Urinary bladder (tissue), 2 donors: Measurements from ENCODE around the gene EID1. TPM values are rescaled to one million over a fixed set of nuclear protein-coding genes. Genes with fewer than 3 reads are reported as not detected.

Experiments used
- polyA plus RNA-seq: library from polyadenylated mRNA; stranded (reverse); fragments of 200-250 nt; gene quantifications from one replicate; pipeline ENCODE4 v1.2.3, GENCODE V29; 2013
- total RNA-seq: library from RNA; depleted of rRNA; stranded (reverse); fragments of >200 nt; gene quantifications from one replicate; pipeline ENCODE4 v1.2.3, GENCODE V29; 2014
- donor health status: healthy.

EID1 gene
- total and polyA plus RNA-seq, 2 donors = 241 to 260 TPM

Other genes starting within 250 kb of the EID1 start
- gene FBN1, start 232.4 kb upstream of the EID1 start, total RNA-seq = 698 TPM
- gene FBN1, start 232.4 kb upstream of the EID1 start, polyA plus RNA-seq = 75.5 TPM
- 17.7 TPM for gene CEP152, start 67.1 kb upstream of the EID1 start, total RNA-seq
- 1.3 TPM for gene CEP152, start 67.1 kb upstream of the EID1 start, polyA plus RNA-seq
- 8.8 TPM for gene SHC4, start 85.8 kb downstream of the EID1 start, total RNA-seq
- 0.68 TPM for gene SHC4, start 85.8 kb downstream of the EID1 start, polyA plus RNA-seq
- 94.2 TPM for gene SECISBP2L, start 168.3 kb downstream of the EID1 start, total RNA-seq
- 20.1 TPM for gene SECISBP2L, start 168.3 kb downstream of the EID1 start, polyA plus RNA-seq